GM10266 (cell line): ENCODE measurements around the gene TRMT10B.

Experiments used
- DNase-seq: peaks from one replicate; pipeline ENCODE4 v3.0.0; 2012; ENCODE audit errors: extremely low spot score
- CTCF ChIP-seq: IDR thresholded peaks from 2 replicates; pipeline ENCODE4 v1.5.1; 2012; ENCODE audit warnings: mild to moderate bottlenecking, low read depth; ENCODE audit not compliant: control insufficient read depth, insufficient read depth; ENCODE audit errors: missing control alignments

The TRMT10B gene

DNA sequence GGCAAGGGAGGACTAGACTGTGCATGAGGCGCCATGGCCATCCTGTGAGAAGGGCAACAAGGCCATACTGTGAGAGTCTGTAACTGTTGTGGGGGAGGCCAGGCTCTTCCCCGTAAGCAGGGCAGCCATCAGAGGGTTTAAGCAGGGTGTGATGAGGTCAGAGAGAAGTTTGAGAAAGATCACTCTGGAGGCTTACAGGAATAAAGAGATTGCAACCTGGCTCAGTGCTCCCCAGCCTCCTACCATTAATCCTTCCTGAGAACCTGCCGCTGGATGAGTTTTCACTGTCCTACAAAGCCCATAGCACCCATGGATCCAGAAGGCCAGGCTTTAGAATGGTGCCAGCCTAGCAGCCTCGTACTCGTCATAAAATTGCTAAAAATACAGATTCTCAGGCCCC, 14.4 kb upstream of the TRMT10B start:
- DNase-seq = no peak
- TF ChIP-seq CTCF = no peak

DNA sequence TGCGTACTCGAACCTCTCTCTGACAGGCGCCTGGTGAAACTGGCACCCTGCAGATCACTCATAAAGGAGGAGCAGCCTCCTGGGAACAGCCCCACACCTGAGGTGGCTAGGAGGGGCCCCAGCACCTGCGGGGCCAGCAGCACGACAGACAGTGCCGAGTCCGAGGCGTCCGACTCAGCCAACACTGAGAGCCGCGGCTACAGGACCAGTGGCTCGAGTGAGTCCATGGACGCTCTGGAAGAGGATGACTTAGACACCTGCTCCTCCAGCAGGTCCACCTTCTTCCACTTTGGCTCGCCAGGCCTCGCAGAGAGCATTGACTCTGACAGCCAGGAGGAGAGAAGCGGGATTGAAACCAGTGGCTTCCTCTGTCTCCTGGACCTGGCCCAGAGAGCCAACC, 13.5 kb upstream of the TRMT10B start:
- TF ChIP-seq CTCF = no peak
- no peak for DNase-seq

GRCh38 chr9:37740631-37741328, 12.8 kb upstream of the TRMT10B start:
- no peak for TF ChIP-seq CTCF
- DNase-seq = no peak

DNA sequence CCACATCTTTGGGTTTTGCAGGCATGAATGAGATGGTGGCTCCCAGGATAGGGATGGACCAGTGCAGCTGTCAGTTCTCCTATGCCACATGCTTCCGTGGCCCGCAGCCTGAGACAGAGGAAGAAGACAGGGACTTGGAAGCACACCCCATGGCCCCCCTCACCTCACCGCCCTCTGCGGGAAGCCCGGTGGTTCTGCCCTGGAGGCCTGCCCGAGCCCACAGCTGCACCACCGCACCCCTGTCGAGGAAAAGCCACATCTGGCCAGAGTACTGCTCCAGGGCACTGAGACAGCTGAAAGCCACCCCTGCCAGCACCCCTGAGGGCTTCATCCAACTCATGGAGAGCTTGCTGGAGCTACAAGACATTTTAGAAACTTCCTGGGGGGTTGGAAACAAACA, 7.6 kb upstream of the TRMT10B start:
- no peak for DNase-seq
- TF ChIP-seq CTCF = no peak

DNA sequence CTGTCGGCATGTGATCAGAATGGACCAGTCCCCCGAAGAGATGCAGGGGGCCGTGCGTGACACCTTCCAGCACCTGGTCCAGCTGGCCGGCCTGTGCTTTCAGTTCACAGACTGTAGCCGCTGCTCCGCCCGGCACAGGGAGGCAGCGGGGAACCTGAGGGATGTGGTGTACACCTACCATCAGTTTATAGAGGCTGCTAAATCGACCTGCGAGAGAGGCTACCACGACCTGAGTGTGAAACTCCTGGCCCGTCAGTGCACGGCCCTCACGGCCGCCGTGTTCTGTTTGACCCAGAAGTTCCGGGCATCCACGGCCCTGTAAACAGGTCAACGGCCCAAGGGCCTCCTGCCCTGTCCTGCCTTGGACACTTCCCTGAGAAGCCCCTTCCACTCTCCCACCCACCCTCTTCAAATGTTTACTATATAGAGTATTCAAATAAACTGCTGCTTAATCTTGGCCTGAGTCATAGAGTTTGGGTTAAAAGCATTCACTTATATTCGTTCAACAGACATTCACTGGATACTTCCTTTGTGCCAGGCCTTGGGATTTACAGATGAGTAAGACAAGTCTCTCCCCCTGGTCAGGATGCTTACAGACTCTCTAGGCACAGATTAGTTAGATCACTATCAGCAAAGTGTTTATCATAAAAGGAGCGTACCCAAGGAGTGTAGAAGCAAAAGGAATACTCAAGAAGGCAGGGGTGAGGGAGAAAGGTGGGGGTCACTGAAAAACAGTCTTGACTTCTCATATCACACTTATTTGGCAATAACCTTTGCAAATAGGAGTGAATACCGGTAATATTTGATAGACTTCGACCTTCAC, 6.9 kb upstream of the TRMT10B start:
- no peak for DNase-seq
- no peak for TF ChIP-seq CTCF

DNA sequence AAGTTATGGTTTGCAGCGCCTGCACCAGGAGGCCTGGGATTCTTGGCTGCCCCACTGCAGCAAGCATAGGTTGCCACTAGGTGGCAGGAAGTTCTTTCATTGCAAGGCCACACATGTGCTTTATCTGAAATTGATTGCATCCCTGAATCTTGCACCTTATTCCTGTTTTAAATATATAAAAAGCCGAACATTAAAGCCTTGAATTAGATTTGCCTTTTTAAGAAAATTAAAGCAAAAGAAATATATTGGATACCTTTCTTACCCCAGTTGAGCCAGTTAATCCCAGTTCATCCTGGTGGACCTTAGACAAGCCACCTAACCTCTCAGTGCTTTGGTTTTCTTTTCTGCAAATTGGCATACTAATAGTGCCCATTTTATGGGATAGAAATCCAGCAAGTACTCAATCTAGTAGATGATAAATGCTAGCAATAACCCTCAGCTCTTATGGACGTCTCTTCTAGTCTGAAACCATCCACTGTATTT, 6.3 kb upstream of the TRMT10B start:
- peak; percentile 89 for DNase-seq
- peak; percentile 91 for TF ChIP-seq CTCF

DNA sequence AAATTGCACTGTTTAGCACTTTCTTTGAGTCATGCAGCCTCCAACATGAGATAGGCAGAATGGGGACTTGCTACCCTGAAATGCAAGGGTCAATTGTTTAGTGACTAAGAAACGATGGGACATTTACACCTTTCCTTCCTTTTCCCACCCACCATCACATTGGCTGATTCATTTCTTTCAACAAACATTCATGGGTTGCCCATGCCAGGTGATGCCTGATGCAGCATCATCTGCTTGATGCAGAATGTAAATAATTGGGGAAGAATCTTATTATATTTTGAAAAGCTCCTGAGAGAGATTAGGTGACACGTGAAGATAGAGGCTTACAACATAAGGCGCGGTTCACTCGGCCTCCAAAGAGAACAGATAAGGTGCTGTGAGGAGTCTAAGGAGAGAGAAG, 4.5 kb upstream of the TRMT10B start:
- no peak for TF ChIP-seq CTCF
- DNase-seq = no peak
